HFF-Myc (cell line): Measurements from ENCODE around the gene CTNNA2.

Experiments used
- DNase-seq: peaks from one replicate; pipeline ENCODE4 v3.0.0-alpha.2; 2011; ENCODE audit warnings: low read depth; ENCODE audit errors: extremely low read depth
- H3K4me3 ChIP-seq: replicated peaks from 2 replicates; pipeline ENCODE4 v1.5.1; 2011; ENCODE audit warnings: low read depth, mild to moderate bottlenecking, control low read depth, low read length
- TF ChIP-seq, protein P1 (sequence below): IDR thresholded peaks from 2 replicates; pipeline ENCODE4 v1.5.1; 2012; ENCODE audit warnings: mild to moderate bottlenecking, low read depth, low read length, control low read depth; ENCODE audit errors: missing control alignments

Gene CTNNA2

DNA sequence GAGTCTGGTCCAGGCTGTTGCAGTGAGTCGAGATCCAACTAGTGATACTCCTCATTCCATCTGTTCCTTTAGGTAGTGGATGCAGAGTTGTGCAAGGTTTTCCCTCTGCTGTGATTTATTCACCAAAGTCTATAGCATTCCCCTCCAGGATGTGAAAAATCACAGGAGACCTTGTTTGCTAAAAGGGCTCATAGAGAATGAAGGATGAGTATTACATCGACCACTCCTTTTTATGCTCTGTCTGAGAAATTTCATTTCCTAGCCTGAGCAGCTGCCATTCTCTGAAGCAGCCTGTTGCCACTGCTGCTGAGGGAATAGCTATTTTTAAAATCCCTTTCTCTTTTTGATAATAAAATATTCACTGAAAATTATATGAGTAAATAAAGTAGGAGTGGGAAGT, 925.8 kb downstream of the CTNNA2 start:
- DNase-seq = no peak
- H3K4me3 ChIP-seq = no peak overlapping the region
- TF ChIP-seq, protein P1, sequence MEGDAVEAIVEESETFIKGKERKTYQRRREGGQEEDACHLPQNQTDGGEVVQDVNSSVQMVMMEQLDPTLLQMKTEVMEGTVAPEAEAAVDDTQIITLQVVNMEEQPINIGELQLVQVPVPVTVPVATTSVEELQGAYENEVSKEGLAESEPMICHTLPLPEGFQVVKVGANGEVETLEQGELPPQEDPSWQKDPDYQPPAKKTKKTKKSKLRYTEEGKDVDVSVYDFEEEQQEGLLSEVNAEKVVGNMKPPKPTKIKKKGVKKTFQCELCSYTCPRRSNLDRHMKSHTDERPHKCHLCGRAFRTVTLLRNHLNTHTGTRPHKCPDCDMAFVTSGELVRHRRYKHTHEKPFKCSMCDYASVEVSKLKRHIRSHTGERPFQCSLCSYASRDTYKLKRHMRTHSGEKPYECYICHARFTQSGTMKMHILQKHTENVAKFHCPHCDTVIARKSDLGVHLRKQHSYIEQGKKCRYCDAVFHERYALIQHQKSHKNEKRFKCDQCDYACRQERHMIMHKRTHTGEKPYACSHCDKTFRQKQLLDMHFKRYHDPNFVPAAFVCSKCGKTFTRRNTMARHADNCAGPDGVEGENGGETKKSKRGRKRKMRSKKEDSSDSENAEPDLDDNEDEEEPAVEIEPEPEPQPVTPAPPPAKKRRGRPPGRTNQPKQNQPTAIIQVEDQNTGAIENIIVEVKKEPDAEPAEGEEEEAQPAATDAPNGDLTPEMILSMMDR = no peak

DNA sequence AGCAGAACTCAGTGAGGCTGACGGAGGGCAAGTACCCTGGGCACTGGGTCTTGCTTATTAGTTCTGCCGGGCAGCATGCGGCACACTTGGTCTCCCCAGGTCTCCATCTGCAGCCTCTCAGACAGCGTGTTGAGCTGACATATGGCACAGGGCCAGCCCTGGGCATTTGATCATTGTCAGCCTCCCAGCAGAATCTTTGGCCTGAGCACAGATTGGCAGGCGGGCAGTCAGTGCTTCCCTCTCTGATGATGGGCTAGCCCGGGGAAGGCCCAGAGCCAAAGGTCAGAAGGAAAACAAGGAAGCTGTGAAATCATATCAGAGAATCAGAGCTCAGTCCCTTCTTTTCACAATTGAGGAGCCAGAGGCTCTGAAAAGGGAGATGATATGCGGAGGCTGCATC, 941.8 kb downstream of the CTNNA2 start:
- DNase-seq = no peak
- no peak overlapping the region for H3K4me3 ChIP-seq
- TF ChIP-seq, protein P1 = no peak

DNA sequence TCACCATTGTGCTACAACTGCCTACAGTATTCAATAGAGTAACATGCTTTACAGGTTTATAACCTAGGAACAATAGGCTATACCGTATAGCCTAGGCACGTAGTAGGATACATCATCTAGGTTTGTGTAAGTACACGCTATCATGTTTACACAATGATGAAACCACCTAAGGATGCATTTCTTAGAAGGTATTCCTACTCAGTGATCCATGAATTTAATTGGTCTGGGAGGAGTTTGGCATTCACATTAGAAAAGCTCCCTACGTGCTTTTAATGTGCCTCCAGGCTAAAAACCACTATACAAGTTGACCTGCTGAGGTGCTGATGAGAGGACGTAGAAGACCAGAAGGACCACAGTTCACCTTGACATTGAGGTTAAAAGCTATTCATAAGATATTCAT, 946.2 kb downstream of the CTNNA2 start:
- TF ChIP-seq, protein P1 = no peak
- H3K4me3 ChIP-seq = no peak overlapping the region
- no peak for DNase-seq

DNA sequence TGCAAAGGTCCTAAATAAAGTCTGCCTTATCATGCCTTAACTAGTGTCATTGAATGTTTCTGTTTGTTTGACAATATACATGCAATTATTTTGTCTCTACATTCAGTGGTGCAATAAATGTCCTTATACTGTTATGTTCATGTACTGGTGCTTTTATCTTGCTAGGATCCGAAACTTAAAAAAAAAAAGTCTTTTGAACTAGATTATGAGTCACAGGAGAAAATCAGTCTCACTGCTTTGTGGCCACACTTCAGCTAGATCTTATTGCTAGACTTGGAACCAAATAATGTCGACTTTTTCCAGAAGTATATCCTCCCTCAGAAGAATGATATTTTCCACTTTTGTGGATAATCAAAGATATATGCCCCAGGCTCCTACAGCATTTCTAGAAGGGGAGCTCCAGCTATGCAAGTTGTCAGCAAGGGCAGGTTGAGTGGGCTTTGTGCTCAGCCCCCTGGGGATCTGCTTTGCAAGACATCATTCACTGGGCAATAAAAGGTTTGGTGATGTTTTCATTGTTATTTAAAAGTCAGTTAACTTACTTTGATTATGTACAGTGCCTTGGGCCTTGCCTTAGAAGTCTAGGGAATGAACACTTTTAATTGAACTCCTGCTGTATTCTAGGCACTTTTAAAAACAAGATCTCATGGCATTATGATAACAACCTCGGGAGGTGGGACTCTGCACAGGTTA, 948.8 kb downstream of the CTNNA2 start:
- no peak for DNase-seq

DNA sequence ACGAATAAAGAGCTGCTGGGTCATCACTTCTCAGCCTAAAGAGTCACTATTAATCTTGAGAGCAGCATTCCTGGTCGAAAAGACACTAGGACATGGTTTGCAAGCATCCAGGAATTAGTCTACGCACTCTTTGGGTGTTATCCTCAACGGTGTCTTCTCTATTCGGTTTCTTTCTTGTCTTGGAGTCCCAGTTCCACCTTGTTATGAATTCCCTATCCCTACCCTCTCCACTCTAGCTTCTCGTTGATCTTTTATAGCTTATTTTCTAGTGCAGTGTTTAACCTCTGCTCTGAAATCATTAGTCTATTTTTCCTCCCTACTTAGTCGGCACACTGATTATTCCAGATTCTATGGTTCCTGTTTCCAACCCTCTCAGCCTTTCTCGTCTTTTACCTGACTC, 949.8 kb downstream of the CTNNA2 start:
- H3K4me3 ChIP-seq = no peak overlapping the region
- TF ChIP-seq, protein P1 = no peak
- DNase-seq = no peak

More for the DNA sequence above, 948.8 kb downstream of the CTNNA2 start:
- no peak overlapping the region for H3K4me3 ChIP-seq
- TF ChIP-seq, protein P1 = no peak

DNA sequence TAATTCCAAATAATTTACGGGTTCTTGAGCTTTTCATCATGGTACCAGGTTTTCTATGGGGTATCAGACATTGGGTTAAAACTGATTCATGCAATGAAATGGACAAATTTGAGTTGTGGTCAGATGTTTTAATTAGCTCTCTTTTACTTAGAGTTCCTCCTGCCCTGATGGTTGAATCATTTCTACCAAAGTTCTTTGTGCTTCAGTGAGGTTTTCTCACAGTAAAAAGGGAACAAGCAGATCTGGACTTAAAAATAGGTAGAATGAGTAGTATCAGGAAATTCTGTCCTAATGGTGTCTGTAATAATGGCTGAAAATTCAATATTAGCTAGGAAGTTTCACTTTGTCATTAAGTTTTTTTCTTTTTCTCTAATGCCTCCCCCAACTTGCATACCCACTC, 951.4 kb downstream of the CTNNA2 start:
- no peak for DNase-seq
- H3K4me3 ChIP-seq = no peak overlapping the region
- TF ChIP-seq, protein P1 = no peak

DNA sequence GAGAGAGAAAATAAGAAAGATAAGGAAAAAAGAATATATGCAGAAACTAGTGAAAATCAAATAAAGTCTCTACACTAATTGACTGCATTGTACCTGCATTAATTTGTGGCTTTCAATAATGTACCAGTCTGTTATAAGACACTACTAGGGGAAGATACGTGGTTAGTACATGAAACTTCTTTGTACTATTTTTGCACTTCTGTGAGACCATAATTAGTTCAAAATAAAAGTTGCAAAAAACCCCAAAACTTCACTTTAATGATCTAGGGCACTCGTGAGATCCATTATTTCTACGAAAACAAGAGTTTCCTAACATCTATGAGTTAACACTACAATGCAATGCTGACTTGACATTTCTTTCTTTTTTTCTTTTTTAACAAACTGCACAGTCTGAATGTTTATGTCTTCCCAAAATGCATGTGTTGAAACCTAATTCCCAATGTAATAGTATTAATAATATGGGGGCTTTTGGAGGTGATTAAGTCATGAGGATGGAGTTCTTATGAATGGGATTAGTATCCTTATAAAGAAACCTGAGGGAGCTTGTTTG, 954.5 kb downstream of the CTNNA2 start:
- TF ChIP-seq, protein P1 = no peak
- H3K4me3 ChIP-seq = no peak overlapping the region
- DNase-seq = no peak
